ENCODE data around the gene SPATA16.

- TF ChIP-seq CTCF (IDR thresholded peaks at IDR 0.05; ENCODE audit: low read length) (no peak), EZH2 (optimal IDR thresholded peaks at IDR 0.05; ENCODE audit: low read depth, low read length) (no peak), EZH2phosphoT487 (IDR thresholded peaks at IDR 0.05; ENCODE audit: low read length) (no peak)
Measured at GRCh38 chr3:173044998-173045397, 96.0 kb downstream of the SPATA16 start.
